ENCODE data around the gene ATP8B4.

ATP8B4 gene

GRCh38 chr15:49844390-49844789, 274.6 kb downstream of the ATP8B4 start:
- TF ChIP-seq ZC3H10 (CRISPR knock-in tag; IDR thresholded peaks at IDR 0.05): no peak
- no peak for TF ChIP-seq SNAI2 (CRISPR knock-in tag; IDR thresholded peaks at IDR 0.05)
- TF ChIP-seq ZNF70 (CRISPR knock-in tag; IDR thresholded peaks at IDR 0.05): no peak
- no peak for TF ChIP-seq ISL1 (CRISPR knock-in tag; IDR thresholded peaks at IDR 0.05)
- no peak for TF ChIP-seq ZNF8 (CRISPR knock-in tag; IDR thresholded peaks at IDR 0.05)
- TF ChIP-seq BACH2 (CRISPR knock-in tag; IDR thresholded peaks at IDR 0.05; ENCODE audit: borderline replicate concordance): no peak
- TF ChIP-seq PPARA (CRISPR knock-in tag; IDR thresholded peaks at IDR 0.05; ENCODE audit: borderline replicate concordance): no peak
- TF ChIP-seq, protein P1, sequence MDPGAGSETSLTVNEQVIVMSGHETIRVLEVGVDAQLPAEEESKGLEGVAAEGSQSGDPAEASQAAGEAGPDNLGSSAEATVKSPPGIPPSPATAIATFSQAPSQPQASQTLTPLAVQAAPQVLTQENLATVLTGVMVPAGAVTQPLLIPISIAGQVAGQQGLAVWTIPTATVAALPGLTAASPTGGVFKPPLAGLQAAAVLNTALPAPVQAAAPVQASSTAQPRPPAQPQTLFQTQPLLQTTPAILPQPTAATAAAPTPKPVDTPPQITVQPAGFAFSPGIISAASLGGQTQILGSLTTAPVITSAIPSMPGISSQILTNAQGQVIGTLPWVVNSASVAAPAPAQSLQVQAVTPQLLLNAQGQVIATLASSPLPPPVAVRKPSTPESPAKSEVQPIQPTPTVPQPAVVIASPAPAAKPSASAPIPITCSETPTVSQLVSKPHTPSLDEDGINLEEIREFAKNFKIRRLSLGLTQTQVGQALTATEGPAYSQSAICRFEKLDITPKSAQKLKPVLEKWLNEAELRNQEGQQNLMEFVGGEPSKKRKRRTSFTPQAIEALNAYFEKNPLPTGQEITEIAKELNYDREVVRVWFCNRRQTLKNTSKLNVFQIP (CRISPR knock-in tag; IDR thresholded peaks at IDR 0.05; ENCODE audit: borderline replicate concordance, low read depth): no peak
- TF ChIP-seq TSHZ2 (CRISPR knock-in tag; IDR thresholded peaks at IDR 0.05): no peak
- TF ChIP-seq ARNTL (CRISPR knock-in tag; IDR thresholded peaks at IDR 0.05; ENCODE audit: borderline replicate concordance, low read depth): no peak
- TF ChIP-seq ZFP30 (CRISPR knock-in tag; IDR thresholded peaks at IDR 0.05): no peak
- TF ChIP-seq RARB (CRISPR knock-in tag; IDR thresholded peaks at IDR 0.05): no peak
- no peak for TF ChIP-seq TOX (CRISPR knock-in tag; IDR thresholded peaks at IDR 0.05; ENCODE audit: borderline replicate concordance)
- TF ChIP-seq CSDC2 (CRISPR knock-in tag; IDR thresholded peaks at IDR 0.05): no peak
- TF ChIP-seq ESRRG (CRISPR knock-in tag; IDR thresholded peaks at IDR 0.05): no peak
- ATAC-seq: no peak

DNA sequence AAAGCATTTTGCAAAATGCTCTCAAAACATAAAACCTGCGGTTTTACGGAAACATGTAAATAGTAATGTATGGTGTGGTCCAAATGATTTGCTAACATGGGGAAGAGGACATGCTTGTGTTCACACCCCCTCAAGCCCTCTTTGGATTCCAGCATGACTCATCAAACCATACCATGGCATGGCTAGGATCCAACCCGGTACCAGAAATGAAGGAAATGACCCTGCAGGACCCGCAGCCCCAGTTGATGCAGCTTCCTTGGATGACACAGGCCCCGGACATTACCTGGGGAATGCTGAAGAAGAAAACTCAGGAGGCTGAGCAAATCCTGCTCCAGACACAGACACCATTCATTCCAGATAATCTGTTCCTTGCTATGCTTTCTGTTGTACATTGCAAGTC, 275.3 kb downstream of the ATP8B4 start:
- TF ChIP-seq CREB5 (CRISPR knock-in tag; IDR thresholded peaks at IDR 0.05; ENCODE audit: low read depth): no peak
- TF ChIP-seq ISL1 (CRISPR knock-in tag; IDR thresholded peaks at IDR 0.05): no peak
- TF ChIP-seq ZNF565 (CRISPR knock-in tag; conservative IDR thresholded peaks at IDR 0.05; ENCODE audit: low read depth): no peak
- no peak for TF ChIP-seq SNAI2 (CRISPR knock-in tag; IDR thresholded peaks at IDR 0.05)
- TF ChIP-seq, protein P2, sequence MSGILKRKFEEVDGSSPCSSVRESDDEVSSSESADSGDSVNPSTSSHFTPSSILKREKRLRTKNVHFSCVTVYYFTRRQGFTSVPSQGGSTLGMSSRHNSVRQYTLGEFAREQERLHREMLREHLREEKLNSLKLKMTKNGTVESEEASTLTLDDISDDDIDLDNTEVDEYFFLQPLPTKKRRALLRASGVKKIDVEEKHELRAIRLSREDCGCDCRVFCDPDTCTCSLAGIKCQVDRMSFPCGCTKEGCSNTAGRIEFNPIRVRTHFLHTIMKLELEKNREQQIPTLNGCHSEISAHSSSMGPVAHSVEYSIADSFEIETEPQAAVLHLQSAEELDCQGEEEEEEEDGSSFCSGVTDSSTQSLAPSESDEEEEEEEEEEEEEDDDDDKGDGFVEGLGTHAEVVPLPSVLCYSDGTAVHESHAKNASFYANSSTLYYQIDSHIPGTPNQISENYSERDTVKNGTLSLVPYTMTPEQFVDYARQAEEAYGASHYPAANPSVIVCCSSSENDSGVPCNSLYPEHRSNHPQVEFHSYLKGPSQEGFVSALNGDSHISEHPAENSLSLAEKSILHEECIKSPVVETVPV (CRISPR knock-in tag; IDR thresholded peaks at IDR 0.05): no peak
- no peak for TF ChIP-seq TCF4 (CRISPR knock-in tag; IDR thresholded peaks at IDR 0.05; ENCODE audit: borderline replicate concordance)
- TF ChIP-seq ESRRG (CRISPR knock-in tag; IDR thresholded peaks at IDR 0.05): no peak
- no peak for TF ChIP-seq RARB (CRISPR knock-in tag; IDR thresholded peaks at IDR 0.05)
- no peak for TF ChIP-seq ARNTL (CRISPR knock-in tag; IDR thresholded peaks at IDR 0.05; ENCODE audit: borderline replicate concordance, low read depth)
- TF ChIP-seq ZNF70 (CRISPR knock-in tag; IDR thresholded peaks at IDR 0.05): no peak
- TF ChIP-seq CSDC2 (CRISPR knock-in tag; IDR thresholded peaks at IDR 0.05): no peak
- no peak for TF ChIP-seq ZNF8 (CRISPR knock-in tag; IDR thresholded peaks at IDR 0.05)
- TF ChIP-seq TOX (CRISPR knock-in tag; IDR thresholded peaks at IDR 0.05; ENCODE audit: borderline replicate concordance): no peak
- TF ChIP-seq, protein P1 (CRISPR knock-in tag; IDR thresholded peaks at IDR 0.05; ENCODE audit: borderline replicate concordance, low read depth): no peak
- no peak for TF ChIP-seq GLIS3 (CRISPR knock-in tag; IDR thresholded peaks at IDR 0.05)
- TF ChIP-seq OSR1 (CRISPR knock-in tag; IDR thresholded peaks at IDR 0.05): no peak
- TF ChIP-seq ZFP3 (CRISPR knock-in tag; IDR thresholded peaks at IDR 0.05): no peak
- TF ChIP-seq ZC3H10 (CRISPR knock-in tag; IDR thresholded peaks at IDR 0.05): no peak
- no peak for TF ChIP-seq TSHZ2 (CRISPR knock-in tag; IDR thresholded peaks at IDR 0.05)
- no peak for TF ChIP-seq PATZ1 (CRISPR knock-in tag; IDR thresholded peaks at IDR 0.05; ENCODE audit: borderline replicate concordance)
- no peak for ATAC-seq
